GM19239 (cell line): ENCODE measurements around the gene FAXDC2.
"Not testable (repeated sequence)": the region's sequence is repeated elsewhere in the genome, so short reads cannot be mapped to it uniquely, and the experiment has no call there.

Source experiments
- DNase-seq: peaks from one replicate; pipeline ENCODE4 v3.0.0; 2011; ENCODE audit warnings: low spot score; ENCODE audit not compliant: insufficient read length
- FAIRE-seq: peaks from 2 replicates; lab custom pipeline; 2011; peaks lifted over from hg19 to GRCh38; lab: Jason Lieb, UNC

The FAXDC2 gene

GRCh38 chr5:154832804-154833203, 17.6 kb downstream of the FAXDC2 start:
- not testable (repeated sequence) for FAIRE-seq, DNase-seq

DNA sequence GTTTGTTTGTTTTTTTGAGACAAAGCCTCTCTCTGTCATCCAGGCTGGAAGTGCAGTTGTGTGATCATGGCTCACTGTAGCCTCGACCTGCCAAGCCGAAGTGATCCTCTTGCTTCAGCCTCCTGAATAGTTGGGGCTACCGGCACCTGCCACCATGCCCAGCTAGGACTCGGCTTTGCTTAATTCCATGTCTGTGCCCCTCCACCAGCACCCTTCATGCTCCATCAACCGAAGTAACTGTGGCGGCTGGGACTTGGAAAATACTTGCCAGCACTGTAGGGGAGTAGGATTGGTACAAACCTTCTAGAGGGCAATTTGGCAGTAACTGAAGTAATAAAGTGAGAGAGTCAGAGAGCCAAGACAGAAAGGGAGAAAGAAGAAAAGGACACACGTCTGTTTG, 19.0 kb downstream of the FAXDC2 start:
- no peak for FAIRE-seq
- no peak for DNase-seq

DNA sequence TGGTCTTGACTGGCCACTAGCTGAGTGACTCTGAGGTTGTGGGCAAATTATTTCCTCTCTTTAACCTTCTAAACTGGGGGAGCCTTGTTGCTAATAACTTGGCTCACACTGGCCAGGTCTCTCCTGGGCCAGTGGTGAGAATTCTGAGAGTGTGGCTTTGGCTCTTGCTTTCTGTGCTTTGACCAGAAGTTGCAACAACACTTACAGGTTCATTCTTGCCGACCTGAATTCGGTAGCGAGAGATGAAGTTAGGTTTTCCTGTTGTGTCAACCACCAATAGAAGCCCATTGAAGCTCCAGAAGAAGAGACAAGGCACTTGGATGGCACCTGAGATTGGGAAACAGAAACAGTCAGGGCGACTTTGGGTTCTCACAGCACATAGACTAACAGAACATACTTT, 19.8 kb downstream of the FAXDC2 start:
- no peak for FAIRE-seq

DNA sequence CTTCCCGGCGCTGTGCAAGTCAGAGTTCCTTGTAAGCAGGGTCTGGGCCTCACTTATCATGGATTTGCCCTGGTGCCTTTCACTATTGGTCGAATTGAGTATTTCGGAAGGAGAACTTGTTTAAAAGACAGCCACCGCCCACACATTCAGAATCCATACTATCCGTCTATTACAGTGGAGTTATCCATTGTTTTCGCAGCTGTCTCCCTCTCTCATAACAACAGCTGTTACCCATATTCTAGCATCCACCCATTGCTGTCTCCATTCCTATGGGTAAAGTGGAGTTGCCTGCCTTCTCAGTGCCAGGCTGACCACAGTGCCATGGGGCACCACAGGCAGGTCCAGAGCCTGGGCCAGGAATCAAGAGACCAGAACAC, 20.2 kb downstream of the FAXDC2 start:
- FAIRE-seq (no peak), DNase-seq (no peak)

More for the DNA sequence above, 19.8 kb downstream of the FAXDC2 start:
- no peak for DNase-seq

DNA sequence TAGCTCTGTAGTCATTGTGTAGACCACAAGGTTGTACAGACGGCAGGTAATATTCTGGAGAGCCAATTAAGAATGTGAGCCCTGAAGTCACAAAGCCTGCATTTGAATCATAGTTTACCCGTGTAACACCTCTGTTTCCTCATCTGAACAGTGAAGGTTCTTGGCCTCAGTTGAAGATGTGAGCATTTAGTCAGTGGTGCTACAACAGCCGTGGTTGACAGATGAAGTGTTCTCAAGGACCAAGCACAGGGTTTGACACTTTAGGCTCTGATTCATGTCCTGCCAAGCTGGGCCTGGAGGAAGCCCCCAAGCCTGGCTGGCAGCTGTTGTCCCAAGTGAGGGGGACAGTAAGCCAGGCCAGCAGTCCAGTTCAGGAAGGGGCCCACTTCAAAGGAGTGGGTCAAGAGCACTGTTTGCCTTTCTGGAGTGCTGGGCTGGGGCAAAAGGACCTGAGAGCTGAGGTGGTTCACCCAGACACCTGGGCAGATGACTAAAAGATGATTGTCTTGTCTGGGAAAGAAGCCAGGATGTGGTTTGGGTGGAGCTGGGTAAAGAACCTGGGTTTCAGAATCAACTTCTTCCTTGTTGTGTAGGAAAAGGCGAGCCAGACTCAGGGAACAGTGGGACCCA, 20.7 kb downstream of the FAXDC2 start:
- FAIRE-seq, result no peak
- no peak for DNase-seq

DNA sequence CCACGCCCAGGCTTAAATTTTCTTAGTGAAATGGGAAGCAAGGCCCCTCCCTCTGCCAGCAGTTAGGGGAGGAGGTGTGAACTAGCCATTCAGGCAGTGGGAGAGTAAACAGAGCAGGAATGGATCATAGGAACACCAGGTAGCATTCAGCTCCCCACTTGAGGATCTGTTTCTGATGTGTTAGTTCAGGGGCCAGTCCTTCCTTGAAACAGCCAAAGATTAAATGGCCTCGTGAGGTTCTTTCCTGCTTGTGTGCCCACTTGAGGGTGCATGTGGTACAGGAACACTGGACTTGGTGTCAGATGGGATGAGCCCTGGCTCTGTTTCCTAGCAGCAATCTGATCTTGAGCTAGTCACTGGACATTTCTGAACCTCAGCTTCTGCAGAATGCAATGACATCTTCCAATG, 21.2 kb downstream of the FAXDC2 start:
- no peak for DNase-seq
- no peak for FAIRE-seq

GRCh38 chr5:154824070-154824469, 26.3 kb downstream of the FAXDC2 start:
- DNase-seq (no peak), FAIRE-seq (no peak)

DNA sequence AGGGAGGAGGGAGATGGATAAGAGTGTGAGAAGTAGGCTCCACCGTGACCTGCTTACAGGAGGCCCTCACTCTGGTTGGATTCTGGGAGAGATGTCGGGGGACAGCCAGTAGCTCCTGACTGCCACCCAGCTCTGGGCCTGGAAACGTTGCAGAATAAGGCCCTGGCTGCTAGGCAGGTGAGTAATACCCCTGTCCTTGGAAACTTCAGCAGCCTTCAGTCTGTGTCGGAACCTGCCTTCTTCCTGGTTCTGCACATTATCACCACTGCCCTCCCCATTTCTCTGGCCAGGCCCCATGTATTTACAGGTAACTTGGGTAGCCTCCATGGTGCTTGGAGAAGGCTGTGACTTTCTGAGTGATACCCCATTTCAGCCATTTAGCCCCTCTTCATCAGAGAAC, 26.8 kb downstream of the FAXDC2 start:
- no peak for DNase-seq
- FAIRE-seq, result no peak

- FAIRE-seq, DNase-seq: not testable (repeated sequence)
These were observed 27.5 kb downstream of the FAXDC2 start for GRCh38 chr5:154822896-154823295.

DNA sequence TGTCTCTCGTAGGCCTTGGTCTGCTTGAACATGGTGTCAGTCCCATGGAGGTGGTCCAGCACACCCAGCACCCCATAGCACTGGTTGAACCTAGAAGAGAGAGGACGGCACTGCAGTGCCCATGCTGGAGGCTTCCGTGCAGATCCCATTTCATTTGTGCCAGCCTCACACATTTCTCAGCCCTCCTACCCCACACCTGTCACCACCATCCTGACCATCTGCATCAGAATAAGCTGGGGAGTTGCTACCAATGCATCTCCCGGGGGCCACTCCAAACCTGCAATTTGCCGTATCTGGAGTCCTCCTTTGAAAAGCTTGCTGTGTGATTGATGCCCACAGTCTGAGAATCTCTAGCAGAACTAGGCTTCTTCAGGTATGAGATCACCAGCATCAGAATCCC, 30.0 kb downstream of the FAXDC2 start:
- no peak for DNase-seq
- FAIRE-seq, result no peak

GRCh38 chr5:154819546-154819945, 30.9 kb downstream of the FAXDC2 start:
- no peak for DNase-seq
- no peak for FAIRE-seq

DNA sequence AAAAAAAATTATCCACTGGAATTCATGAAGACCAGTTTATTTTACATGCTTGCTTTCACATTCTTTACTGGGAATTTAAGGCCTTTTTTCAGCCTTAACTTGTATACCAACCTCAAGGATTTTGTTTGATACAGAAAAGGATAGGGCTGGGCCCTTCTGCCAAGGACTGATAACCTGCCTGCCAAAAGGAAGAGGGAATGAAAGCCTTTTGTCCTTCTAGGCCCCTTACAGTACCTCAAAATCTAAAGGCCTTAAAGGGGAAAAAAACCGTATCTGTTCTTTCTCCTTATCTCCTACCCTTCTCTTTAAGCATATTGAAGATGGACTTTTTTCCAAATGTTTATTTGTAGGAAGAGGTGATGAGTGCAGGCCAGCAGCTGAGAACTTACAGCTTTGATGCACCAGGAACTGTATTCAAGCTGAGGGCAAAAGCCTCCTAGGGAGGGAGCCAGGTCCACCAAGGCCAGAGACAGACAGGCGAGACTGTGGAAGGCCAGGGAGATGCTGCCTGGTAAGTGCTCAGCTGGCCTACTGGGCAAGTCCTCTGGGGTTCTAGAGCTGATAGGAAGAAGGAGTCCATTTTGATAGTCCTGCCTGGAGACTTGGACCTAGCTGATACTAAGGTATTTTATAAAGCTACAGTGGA, 31.8 kb downstream of the FAXDC2 start:
- no peak for DNase-seq

DNA sequence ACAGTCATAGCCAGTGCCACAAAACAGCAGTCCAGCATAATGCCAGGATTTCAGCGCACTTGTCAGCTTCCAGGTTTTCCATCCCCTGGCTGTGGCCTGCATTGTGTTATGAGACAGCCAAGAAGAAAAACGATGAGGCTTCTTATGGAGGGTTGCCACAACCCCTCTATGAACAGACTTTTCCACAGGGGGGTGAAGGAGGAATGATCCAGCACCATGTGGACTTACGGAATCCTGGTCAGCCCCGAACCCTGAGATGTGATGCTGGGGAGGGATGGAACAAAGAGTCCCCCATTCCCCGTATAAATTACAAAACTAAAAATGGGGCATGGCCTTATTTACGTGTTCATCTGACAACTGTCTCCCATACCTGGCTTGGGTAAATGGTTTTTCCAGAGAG, 32.6 kb downstream of the FAXDC2 start:
- no peak for FAIRE-seq
- DNase-seq, result no peak

More for the DNA sequence above, 31.8 kb downstream of the FAXDC2 start:
- no peak for FAIRE-seq

DNA sequence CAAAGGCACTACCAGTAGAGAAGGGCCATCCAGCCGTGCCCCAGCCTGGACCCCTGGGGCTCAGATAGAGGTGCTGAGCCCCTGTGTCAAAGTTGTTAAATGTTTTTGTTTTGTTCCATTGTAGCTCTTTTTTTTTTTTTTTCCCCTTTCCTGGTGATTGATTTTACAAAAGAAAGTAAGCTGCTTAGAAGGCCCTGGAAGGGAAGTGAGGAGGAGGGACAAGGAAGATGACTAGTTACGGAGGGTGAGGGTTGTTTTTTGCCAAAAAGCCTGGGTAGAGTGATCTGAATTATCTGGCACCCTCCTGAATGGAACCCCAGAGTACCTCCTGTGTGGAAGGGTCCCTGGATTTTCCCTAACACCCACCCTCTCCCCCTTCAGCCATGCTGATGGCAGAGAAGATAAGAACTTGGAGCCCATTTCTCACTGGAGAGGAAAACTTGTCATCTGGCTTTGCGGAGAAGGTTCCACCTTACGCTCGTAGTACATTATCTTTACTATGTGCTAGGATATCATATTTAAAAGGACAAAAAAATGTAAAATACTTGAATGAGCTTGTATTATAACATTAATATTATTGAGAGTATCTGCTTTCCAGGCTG, 33.4 kb downstream of the FAXDC2 start:
- no peak for FAIRE-seq
- no peak for DNase-seq

DNA sequence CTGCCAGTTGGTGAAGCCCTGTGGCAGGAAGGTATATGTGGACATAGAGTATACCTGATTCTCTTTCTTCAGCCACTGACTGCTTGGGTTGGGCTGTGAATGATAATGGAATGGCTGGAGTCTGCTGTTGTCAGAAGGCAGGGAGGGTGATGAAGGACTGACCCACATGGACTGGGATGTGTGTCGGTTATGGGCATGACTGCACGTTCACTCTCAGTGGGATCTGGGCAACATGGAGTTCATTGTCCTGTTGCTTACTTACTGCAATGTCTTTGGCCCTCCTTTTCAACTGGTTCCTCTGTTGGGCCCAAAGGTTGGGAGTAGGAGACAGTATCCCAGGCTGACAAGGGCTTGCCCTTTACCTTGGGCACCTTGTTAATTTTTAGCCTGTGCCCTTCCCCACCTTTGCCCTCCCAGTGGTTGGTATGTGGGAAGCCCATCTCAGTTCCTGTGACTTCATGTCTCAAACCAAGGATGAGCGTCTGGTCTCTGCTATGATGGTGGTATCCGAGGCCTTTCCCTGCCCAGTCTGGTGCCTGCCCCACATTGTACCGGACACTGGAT, 34.6 kb downstream of the FAXDC2 start:
- no peak for FAIRE-seq

GRCh38 chr5:154815025-154815424, 35.4 kb downstream of the FAXDC2 start:
- no peak for FAIRE-seq
- DNase-seq, result no peak

More for the DNA sequence above, 34.6 kb downstream of the FAXDC2 start:
- no peak for DNase-seq

DNA sequence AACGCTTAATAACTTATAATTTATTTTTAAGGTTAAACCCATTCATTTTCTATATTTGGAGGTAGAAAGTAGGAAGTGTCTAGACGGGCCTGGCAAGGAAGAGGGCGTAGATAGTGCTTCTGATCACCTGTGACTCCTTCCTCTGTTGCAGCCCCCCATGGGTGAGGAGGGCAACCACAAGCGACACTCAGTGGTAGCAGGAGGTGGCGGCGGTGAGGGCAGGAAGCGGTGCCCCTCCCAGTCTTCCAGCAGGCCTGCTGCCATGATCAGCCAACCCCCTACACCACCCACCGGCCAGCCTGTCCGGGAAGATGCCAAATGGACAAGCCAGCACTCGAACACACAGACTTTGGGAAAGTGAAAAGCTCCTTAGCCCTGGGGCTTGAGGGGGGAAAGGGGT, 36.7 kb downstream of the FAXDC2 start:
- FAIRE-seq (no peak), DNase-seq (no peak)

- no peak for FAIRE-seq
- no peak for DNase-seq
These were observed 37.2 kb downstream of the FAXDC2 start for GRCh38 chr5:154813158-154813557.

- FAIRE-seq (peak; percentile 73), DNase-seq (peak; percentile 46)
These were observed 38.5 kb downstream of the FAXDC2 start for GRCh38 chr5:154811653-154812465.

DNA sequence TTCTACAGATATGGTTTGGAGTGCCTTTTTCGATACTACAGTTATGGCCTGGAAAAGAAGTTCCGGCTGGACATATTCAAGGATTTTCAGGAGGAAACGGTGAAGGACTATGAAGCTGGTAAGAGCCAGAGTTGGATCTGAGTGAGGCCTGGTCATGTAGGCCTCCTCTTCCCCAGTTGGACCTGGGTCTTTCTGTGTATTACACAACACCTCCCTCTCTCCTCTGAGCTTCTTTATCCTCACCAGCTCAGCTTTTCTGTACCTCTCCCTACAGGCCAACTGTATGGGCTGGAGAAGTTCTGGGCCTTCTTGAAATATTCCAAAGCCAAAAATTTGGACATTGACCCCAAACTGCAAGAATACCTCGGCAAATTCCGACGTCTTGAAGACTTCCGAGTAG, 39.2 kb downstream of the FAXDC2 start:
- FAIRE-seq (no peak), DNase-seq (no peak)

DNA sequence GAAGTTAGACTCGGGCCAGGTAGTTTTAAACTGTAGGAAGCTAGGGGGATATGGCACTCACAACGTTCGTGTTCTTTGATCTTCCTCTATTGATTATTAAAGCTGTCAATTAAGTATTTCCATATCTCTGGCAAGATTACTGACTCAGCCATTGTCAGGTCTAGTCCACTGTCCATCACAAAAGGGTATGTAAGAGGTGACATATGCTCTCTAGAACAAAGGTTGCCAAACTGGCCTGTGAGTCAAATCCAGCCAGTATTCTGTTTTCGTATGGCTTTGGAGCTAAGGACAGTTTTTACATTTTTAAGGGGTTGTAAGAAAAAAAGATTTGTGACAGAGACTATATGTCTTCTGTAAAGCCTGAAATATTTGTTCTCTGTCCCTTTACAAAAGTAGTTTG, 44.2 kb downstream of the FAXDC2 start:
- DNase-seq, result no peak
- FAIRE-seq, result no peak
